HG03354 (cell line): ENCODE measurements around the gene TBX2.

Source experiments
- ATAC-seq: cut with Tn5 transposase; IDR thresholded peaks from one replicate; pipeline ENCODE4 v1.9.1; 2021; ENCODE audit warnings: mild to moderate bottlenecking; ENCODE audit not compliant: unreplicated experiment, poor library complexity, severe bottlenecking

The TBX2 gene

GRCh38 chr17:61368049-61368831 lies 31.4 kb upstream of the TBX2 start:
- no peak for ATAC-seq

- ATAC-seq: no peak
Measured at GRCh38 chr17:61368832-61369450, 30.7 kb upstream of the TBX2 start.

GRCh38 chr17:61369751-61370150 lies 29.9 kb upstream of the TBX2 start:
- no peak for ATAC-seq

GRCh38 chr17:61371179-61371578 lies 28.5 kb upstream of the TBX2 start:
- ATAC-seq: no peak

- no peak for ATAC-seq
Measured at GRCh38 chr17:61371606-61372005, 28.0 kb upstream of the TBX2 start.

DNA sequence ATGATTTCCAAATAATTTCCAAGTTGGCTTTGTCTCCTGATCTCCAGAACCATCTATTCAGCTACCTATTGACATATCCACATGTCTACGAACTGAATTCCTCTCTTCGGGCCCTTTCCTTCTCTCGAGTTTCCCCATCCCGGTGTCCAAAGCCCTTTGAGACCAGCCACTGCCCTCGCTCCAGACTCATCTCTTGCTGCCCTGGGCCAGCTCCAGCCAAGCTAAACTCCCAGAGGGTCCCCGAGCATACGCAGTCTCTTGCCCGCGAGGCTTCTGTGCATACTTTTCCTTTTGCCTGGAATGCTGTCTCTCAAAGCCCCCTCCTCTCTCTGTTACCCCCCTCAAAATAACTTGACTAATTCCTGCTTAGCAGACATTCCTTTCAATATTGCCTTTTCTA lies 27.2 kb upstream of the TBX2 start:
- ATAC-seq: no peak

DNA sequence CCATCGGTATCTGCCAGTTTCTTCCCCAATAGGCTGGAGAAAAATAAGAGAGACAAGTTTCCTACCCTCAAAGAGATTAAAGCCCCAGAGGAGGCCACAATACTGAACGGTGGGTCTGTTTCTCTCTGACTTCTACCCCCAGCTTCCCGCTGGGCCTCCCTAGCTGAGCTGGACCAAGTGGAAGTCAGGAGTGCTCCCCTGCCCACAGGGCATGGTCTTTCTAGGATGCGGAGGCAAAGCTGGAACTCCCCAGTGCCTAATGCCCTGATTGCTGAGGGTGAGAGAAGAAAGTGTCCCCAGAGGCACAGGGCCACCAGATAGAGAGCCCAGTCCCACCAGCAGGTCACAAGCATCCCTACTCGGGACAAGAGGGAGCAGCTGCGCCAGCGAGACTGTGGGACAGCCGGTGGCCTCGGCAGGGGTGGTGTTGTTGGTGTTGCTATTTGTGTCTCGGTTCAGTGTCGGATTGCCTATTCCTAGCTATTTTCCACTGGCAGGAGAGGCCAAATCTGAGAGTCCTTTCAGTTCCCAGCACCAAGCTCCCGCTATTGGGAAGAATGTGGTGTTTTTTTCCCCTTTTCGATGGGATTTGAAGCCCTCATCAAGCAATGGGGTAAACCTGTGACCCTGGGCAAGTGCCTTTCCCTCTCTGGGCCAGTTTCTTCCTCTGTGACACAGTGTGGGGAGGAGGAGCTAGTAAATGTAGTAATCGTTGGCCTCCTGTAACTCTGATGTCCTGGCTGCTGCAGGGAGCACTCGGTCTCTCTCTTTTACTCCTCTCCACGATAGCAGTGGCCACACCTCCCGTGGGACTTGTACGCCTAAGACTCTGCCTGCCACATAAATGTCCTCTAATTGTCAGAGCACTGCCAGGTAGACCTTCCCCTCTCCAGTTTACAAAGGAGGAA lies 22.5 kb upstream of the TBX2 start:
- ATAC-seq: no peak

DNA sequence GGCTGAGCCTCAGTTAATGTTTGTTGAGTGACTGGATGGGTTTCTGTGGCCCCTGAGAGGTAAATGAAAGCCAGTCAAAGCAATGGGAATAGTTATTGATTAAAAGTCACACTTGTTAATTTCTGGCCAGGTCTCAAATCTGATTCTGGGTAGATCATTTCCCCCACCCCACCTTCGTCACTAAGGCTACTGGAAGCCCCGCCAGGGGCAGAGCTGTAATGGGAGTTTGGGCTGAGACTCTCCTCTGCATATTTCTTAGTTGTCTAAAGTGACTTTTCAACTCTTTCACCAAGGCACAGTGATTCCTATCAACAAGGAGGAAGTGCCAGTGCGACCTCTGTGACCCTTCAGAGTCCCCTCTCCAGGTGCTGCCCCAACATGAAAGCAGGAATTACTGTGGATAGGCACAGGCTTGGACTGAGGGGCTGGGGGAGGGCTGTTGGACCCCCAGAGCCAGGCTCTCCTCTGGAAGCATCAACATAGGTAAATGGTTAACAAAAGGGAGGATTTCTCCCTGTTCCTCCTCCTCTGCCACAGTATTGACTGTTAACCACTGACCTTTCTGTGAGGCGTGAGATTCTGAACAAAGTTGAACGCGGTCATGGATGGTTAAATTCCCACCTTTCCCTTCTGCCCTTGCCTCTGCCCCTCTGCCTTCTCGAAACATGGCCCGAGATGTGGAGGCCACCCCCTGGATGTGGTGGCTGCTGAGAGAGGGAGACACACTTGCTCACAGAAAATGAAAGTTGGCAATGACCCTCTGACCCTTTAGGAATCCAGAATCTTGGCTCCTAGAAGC lies 20.8 kb upstream of the TBX2 start:
- ATAC-seq: no peak

DNA sequence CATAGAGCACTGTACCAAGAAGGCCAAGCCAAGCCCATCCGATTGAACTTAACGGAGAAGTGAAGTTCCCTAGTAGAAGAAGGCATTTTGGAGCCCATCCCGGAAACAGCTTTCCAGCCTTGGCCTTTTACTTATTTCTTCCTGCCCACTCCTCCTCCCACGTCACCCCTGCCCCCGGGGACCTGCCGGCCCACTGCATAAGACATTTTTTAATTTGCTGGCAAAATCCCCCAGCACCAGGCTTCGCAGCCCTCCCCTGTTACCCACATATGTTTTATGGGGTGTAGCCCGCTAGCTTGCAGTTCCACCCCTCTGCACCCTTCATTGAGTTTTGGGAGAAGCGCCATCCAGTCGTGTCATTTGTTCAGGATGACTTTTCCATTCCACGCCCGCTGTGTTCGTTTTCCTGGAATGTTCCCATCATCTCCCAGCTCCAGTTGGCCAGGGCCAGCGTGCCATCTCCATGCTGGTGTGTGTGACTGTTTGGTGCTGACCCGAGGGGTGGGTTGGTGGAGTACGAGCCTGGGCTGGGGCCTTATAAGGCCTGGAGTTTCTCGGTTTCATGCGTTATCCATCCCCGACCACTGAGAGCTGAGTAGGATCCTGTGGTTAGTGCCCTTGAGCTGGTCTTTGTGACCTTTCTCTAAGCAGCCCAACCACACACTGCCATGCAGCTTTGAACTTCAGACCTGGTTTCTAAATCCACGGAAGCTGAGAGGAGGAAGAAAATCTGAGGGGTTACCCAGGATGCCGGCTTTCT lies 20.0 kb upstream of the TBX2 start:
- no peak for ATAC-seq

- ATAC-seq: no peak
Measured at GRCh38 chr17:61380217-61380835, 19.3 kb upstream of the TBX2 start.

DNA sequence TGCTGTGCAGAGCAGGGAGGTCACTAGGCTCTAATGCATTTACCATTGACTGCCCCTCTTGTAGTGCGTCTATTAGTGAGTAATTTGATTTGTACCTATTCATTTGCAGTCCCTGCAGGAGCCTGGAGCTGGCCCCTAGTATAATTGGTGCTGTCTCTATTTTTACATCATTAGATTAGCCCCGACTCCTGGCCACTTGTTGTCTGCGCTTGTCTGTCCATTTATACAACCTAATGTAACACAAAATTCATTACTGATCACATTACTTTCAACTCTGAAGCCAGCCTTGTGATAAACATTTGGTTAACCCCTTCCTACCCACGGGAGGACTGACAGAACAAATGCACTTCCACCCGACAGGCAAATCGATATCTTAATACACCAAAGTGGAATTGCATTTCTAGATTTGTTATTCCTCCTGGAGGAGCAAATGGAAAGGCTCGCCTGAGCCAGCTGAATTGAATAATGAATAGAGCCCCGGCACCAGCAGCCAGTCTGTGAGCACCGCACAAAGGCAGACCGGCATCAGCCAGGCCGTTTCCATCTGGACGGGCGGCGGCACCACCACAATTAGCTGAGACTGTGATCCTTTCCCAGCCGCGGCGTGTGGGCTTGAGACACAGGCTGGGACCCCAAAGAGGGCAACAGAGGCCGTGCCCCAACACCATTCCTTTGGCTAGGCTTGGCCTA lies 18.7 kb upstream of the TBX2 start:
- no peak for ATAC-seq

- ATAC-seq: no peak
Measured at GRCh38 chr17:61381537-61381936, 18.1 kb upstream of the TBX2 start.

DNA sequence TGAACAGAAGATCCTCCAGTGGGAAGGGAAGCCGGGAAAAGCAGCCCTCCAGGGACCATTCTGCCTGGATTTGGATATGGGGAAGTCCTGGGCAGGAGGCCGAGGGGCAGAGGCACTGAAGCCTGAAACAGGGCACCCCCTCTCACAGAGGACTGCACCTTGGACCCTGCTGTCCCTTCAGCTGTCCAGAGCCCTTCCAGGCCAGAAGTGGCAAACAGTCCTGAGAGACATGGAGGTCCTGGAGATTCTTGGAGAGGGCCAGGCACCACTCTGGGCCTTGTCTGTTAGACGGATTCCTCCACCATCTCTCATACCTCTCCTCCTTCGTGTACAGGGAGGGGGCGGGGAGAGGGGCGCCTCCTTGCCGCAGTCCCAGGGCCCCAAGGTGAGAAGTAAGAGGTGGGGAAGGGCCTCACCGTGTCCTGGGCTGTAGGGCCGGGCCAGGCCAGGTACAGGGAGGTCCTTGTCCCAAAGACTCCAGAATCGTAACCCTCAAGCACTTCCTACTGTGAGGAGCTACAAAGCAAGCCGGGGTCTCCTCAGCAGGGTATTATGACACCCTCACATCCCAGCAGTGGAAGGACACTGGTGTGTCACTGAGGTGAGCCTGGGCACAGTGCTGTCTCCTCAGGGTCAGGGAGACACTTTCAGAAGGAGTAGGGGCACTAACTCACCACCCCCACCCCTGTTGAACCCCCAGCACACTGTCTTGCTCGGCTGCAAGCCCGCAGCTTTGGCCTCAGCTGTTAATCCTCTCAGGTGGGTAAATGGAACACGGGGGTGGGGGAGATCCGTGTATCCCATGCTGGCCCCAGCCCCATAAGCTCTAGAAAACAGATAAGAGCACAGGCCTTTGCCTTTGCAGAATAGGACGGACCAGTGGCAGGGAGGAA lies 16.6 kb upstream of the TBX2 start:
- no peak for ATAC-seq

GRCh38 chr17:61383689-61384201 lies 15.9 kb upstream of the TBX2 start:
- no peak for ATAC-seq

GRCh38 chr17:61384354-61384691 lies 15.3 kb upstream of the TBX2 start:
- ATAC-seq: no peak

DNA sequence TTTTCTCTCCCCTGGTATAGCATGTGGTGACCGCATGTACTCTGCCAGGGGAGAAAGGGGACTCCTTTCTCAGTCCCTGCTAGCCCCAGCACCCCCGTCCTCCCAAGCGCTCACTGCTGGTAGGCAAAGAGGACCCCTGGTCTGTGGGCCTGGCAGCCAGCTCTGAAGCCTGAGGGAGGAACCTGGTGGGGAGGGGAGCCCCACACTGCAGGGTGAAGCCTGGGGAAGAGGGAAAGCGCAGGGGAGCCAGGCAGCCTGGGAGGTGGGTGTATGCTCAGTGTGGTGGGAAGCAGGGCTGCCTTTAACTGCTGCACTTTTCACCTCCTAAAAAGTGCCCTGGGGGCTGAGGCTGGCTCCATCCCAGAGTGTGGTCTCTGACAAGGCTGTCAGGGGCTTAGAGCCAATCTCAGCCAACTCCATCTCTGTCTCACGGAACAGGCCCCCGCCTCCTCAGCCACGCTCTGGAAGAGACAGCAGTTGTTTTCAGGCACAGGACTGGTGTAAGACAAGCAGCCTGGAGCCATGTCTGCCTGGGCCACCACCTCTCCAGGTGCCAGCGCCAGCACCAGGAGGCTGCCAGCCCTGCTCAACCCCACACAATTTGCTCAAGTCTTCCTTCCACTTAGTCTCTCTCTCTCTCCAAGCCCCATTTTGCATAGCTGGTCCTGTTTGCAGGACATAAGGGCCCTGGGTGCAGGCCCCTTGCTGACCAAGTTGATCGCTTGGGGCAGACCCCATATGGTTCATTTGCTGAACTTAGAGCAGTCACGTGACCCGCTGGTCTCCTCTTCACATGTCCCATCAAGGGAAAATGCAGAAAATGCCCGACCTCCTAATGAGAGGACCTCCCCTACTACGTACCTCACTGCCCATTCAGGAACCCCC lies 14.7 kb upstream of the TBX2 start:
- ATAC-seq: no peak
